Parathyroid adenoma (tissue), 2 donors: ENCODE results near the gene KRTAP10-8.

ENCODE experiments used
- H2AFZ ChIP-seq: fragments of 300-600 bp; sonication (generic); one replicate; pipeline ENCODE4 v1.7.0; 2017; ENCODE audit warnings: antibody characterized with exemption, mild to moderate bottlenecking
- H3K27ac ChIP-seq: fragments of 300-600 bp; sonication (generic); one replicate; pipeline ENCODE4 v1.7.0; 2017
- H3K27me3 ChIP-seq: fragments of 300-600 bp; sonication (generic); one replicate; pipeline ENCODE4 v1.7.0; 2017; ENCODE audit warnings: low read length; ENCODE audit not compliant: control insufficient read depth, insufficient read depth
- H3K36me3 ChIP-seq: fragments of 300-600 bp; sonication (generic); one replicate; pipeline ENCODE4 v1.7.0; 2017; ENCODE audit warnings: low read length; ENCODE audit not compliant: control insufficient read depth, insufficient read depth
- H3K4me1 ChIP-seq: fragments of 300-600 bp; sonication (generic); one replicate; pipeline ENCODE4 v1.7.0; 2017; ENCODE audit warnings: control low read depth
- H3K4me2 ChIP-seq: fragments of 300-600 bp; sonication (generic); one replicate; pipeline ENCODE4 v1.7.0; 2017; ENCODE audit warnings: low read length
- H3K4me3 ChIP-seq: fragments of 300-600 bp; sonication (generic); one replicate; pipeline ENCODE4 v1.7.0; 2017; ENCODE audit warnings: low read depth, low read length
- H3K79me2 ChIP-seq: fragments of 300-600 bp; sonication (generic); one replicate; pipeline ENCODE4 v1.7.0; 2017; ENCODE audit warnings: control low read depth
- H3K9ac ChIP-seq: fragments of 300-600 bp; sonication (generic); one replicate; pipeline ENCODE4 v1.7.0; 2017; ENCODE audit warnings: mild to moderate bottlenecking
- H3K9me3 ChIP-seq: fragments of 300-600 bp; sonication (generic); one replicate; pipeline ENCODE4 v1.7.0; 2017; ENCODE audit warnings: low read length; ENCODE audit not compliant: control insufficient read depth
- TF ChIP-seq, protein P1 (sequence below): fragments of 300-600 bp; sonication (generic); IDR thresholded peaks from one replicate; pipeline ENCODE4 v1.7.0; 2017; ENCODE audit warnings: antibody characterized with exemption, mild to moderate bottlenecking
- donor health status: primary hyperparathyroidism.

The KRTAP10-8 gene

DNA sequence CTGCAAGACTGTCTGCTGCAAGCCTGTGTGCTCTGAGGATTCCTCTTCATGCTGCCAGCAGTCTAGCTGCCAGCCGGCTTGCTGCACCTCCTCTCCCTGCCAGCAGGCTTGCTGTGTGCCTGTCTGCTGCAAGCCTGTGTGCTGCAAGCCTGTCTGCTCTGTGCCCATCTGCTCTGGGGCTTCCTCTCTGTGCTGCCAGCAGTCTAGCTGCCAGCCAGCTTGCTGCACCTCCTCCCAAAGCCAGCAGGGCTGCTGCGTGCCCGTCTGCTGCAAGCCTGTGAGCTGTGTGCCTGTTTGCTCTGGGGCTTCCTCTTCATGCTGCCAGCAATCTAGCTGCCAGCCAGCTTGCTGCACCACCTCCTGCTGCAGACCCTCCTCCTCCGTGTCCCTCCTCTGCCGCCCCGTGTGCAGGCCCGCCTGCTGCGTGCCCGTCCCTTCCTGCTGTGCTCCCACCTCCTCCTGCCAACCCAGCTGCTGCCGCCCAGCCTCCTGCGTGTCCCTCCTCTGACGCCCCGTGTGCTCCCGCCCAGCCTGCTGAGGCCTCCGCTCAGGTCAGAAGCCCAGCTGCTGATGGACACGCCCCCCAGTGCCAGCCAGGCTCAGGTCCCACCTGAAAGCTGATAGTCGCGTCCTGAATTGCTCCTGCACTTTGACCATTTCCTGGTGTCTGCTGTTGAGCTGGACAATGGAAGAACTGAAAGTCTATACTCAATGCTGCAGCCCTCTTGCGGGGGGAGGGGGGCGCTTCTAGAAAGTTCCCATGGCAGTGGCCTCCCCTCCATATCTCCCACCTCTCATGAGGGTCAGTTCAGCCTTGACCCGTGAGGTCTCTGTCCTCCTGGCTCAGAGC is 37.2 kb upstream of the KRTAP10-8 start:
- no peaks in the 10 kb centered on the region for H3K4me1 ChIP-seq
- no peak overlapping the region for H2AFZ ChIP-seq
- no peaks in the 10 kb centered on the region for H3K9me3 ChIP-seq
- H3K79me2 ChIP-seq = no peaks in the 10 kb centered on the region
- H3K4me3 ChIP-seq = no peak overlapping the region
- H3K4me2 ChIP-seq = no peak overlapping the region
- TF ChIP-seq, protein P1, sequence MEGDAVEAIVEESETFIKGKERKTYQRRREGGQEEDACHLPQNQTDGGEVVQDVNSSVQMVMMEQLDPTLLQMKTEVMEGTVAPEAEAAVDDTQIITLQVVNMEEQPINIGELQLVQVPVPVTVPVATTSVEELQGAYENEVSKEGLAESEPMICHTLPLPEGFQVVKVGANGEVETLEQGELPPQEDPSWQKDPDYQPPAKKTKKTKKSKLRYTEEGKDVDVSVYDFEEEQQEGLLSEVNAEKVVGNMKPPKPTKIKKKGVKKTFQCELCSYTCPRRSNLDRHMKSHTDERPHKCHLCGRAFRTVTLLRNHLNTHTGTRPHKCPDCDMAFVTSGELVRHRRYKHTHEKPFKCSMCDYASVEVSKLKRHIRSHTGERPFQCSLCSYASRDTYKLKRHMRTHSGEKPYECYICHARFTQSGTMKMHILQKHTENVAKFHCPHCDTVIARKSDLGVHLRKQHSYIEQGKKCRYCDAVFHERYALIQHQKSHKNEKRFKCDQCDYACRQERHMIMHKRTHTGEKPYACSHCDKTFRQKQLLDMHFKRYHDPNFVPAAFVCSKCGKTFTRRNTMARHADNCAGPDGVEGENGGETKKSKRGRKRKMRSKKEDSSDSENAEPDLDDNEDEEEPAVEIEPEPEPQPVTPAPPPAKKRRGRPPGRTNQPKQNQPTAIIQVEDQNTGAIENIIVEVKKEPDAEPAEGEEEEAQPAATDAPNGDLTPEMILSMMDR = no peak
- no peaks in the 10 kb centered on the region for H3K36me3 ChIP-seq
- H3K27ac ChIP-seq = no peak overlapping the region
- H3K9ac ChIP-seq = no peak overlapping the region
- no peaks in the 10 kb centered on the region for H3K27me3 ChIP-seq

DNA sequence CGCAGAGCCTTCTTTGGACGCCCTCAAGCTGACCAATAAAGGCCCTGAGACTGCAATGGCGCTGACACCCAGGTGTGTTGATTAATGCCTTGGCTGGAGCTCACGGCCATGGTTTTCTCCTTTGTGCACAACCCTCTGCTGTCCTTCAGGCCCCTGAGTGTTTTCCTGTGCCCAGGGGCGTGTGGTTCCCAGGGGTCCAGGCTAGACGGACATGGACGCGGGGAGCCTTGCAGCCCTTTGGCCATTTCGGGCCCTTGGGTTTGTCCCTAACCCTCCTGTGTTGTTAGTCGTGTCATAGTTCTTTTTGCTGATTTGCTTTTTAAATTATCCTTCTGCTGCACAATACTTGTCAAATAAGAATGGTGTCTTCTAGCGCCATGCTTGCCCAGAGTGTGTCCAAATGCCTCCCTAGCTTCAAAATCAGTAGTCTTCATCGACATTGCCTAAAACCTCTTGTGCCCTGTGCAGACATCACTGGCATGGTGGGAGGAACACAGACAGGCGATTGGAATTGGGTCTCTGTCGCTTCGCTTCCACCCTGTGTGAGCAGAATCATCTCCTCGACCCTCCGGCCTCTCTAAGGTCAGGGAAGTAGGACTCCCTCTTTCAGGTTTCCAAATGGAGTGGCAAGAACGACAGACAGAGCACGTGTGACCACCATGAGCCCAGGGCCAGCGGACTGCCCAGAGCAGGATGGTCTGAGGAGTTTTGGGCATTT is 36.4 kb upstream of the KRTAP10-8 start:
- H3K36me3 ChIP-seq = no peaks in the 10 kb centered on the region
- H2AFZ ChIP-seq = no peak overlapping the region
- H3K9ac ChIP-seq = no peak overlapping the region
- TF ChIP-seq, protein P1 = no peak
- no peaks in the 10 kb centered on the region for H3K27me3 ChIP-seq
- no peak overlapping the region for H3K27ac ChIP-seq
- H3K9me3 ChIP-seq = no peaks in the 10 kb centered on the region
- no peaks in the 10 kb centered on the region for H3K79me2 ChIP-seq
- H3K4me2 ChIP-seq = no peak overlapping the region
- no peaks in the 10 kb centered on the region for H3K4me1 ChIP-seq
- H3K4me3 ChIP-seq = no peak overlapping the region

DNA sequence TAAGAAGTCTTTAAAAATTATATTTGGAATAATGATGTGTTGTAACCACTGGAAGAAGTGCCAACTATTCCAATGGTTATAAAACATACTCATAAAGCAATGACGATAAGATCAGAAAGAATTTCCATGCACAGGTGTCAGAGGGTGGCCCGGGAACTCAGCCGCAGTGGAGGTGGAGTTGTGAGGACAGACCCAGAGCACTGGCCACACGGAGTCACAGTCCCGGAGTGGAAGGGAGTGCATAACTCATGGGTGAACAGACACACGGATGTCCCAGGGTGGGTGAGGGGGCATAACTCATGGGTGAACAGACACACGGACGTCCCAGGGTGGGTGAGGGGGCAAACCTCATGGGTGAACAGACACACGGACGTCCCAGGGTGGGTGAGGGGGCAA is 35.9 kb upstream of the KRTAP10-8 start:
- no peaks in the 10 kb centered on the region for H3K9me3 ChIP-seq
- H3K4me2 ChIP-seq = no peak overlapping the region
- no peaks in the 10 kb centered on the region for H3K4me1 ChIP-seq
- TF ChIP-seq, protein P1 = no peak
- no peaks in the 10 kb centered on the region for H3K79me2 ChIP-seq
- H3K9ac ChIP-seq = no peak overlapping the region
- no peak overlapping the region for H3K4me3 ChIP-seq
- no peaks in the 10 kb centered on the region for H3K27me3 ChIP-seq
- H3K36me3 ChIP-seq = no peaks in the 10 kb centered on the region
- H3K27ac ChIP-seq = no peak overlapping the region
- no peak overlapping the region for H2AFZ ChIP-seq

DNA sequence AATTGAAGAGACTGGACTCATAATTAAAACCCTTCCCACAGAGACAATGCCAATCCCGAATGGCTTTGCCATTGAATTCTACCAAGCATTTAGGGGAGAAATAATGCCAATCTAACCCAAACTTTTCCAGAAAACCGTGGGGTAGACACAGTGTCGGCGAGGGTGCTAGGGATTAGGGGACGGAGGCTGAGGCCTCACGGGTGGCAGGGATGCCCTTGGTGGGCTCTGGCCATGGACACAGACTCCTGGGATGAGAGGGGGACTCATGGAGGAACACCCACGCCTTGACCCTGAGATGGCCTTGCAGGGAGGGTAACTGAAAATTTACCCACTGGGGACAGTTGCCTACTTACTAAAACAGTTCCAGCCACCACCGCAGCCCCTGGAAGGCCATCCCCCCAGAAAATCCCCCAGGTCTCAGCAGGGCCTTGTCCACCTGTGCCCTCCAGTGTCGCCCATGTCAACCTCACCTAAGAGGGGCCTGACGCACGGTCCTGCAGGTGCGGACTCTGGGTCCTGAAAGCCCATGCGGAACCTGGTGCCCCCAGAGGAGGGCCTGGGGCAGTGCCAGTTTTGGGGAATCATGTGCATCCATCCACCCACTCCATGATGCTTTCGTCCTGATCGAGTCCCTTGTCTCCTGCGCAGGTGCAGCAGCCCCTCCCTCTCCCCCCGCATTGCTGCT is 33.4 kb upstream of the KRTAP10-8 start:
- no peak overlapping the region for H3K4me2 ChIP-seq
- no peak overlapping the region for H3K4me3 ChIP-seq
- TF ChIP-seq, protein P1 = no peak
- no peak overlapping the region for H3K9ac ChIP-seq
- H3K9me3 ChIP-seq = no peaks in the 10 kb centered on the region
- no peaks in the 10 kb centered on the region for H3K36me3 ChIP-seq
- H3K79me2 ChIP-seq = no peaks in the 10 kb centered on the region
- no peak overlapping the region for H2AFZ ChIP-seq
- H3K27me3 ChIP-seq = no peaks in the 10 kb centered on the region
- no peaks in the 10 kb centered on the region for H3K4me1 ChIP-seq
- no peak overlapping the region for H3K27ac ChIP-seq
